HL-60/S4 (cell line): ENCODE results near the gene SCARF1.

Experiments
- in situ Hi-C: fragments of 300-500 bp; cut with MboI; formaldehyde crosslinking; loops from 2 replicates; pipeline ENCODE4 v1.14.3; 2022; ENCODE audit warnings: low sequenced_read_pairs

SCARF1 gene

GRCh38 chr17:1648173-1648962 is 2.8 kb upstream of the SCARF1 start:
- in situ Hi-C loops: no loop called here

DNA sequence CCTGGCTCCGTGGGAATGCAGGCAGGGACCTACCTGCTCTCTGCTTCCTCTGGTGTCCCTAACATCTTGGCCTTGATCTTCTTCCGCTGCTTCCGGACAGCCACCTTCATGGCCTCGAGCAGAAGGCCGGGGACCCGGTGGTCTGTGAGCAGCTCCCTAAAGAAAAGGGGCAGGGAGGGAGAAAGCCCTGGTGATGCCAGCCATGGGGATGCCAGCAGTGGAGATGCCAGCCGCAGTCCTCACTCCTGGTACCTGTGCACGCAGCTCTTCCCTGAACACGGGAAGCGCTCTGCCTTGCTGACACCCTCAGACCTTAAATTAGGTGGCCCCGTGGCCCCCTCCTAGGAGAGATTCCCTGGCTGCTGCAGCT is 2.3 kb upstream of the SCARF1 start:
- in situ Hi-C loops: no loop called here

DNA sequence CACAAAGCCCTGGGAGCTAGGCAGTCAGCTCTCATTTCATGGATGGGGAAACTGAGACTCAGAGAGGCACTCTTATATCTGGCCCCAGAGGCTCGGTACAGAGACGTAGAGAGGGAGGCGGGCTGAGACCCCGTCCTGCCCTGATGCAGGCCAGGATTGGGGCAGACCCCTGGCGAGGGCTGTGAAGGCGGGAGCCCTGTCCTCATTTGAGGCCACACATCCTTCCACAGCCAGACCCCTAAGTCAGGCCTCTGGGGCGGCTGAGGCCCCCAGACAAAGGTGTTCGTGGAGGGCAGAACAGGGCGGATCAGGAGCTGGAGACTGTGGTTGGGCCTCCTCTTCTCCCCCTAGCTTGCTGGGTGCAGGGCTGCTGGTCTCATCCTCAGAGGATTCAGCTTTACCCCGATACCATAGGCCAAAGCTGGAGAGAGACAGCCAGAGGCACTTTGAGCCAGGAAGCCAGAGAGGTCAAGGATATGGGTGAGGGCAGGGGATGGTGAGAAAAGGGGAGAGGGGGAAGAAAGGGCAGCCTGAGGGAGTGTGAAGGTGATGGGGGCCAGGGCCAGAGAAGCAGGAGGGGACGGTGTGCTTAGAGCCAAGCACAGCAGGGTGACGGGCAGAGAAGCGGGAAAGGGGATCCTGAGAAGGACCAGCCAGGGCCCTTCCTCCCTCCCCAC is 805 bp upstream of the SCARF1 start:
- in situ Hi-C loops: no loop called here

GRCh38 chr17:1644493-1645206 is 882 bp downstream of the SCARF1 start:
- in situ Hi-C loops: no loop called here

DNA sequence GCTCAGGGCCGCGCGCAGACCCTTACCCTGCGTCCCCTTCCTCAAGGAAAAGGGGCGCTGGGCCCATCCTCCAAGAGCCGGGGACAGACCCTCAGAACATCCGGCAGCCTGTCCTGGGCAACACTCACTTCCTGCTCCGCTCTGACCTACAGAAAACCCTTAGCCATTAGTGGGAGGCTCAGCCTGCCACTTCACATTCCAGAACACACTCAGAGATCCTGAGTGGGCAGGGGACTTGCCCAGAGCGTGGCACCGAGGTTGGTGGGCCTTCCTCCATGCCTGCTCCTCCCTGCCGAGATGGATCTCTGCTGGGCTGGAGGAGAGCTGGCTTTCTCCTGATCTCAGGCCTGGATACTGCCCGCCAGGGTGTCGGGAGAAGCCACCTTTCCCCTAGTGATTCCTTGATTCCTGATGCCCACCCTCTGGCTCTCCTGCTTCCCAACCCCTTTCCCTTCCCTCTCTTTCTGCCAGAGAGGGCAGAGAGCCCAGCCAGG is 1.5 kb downstream of the SCARF1 start:
- in situ Hi-C loops: no loop called here

DNA sequence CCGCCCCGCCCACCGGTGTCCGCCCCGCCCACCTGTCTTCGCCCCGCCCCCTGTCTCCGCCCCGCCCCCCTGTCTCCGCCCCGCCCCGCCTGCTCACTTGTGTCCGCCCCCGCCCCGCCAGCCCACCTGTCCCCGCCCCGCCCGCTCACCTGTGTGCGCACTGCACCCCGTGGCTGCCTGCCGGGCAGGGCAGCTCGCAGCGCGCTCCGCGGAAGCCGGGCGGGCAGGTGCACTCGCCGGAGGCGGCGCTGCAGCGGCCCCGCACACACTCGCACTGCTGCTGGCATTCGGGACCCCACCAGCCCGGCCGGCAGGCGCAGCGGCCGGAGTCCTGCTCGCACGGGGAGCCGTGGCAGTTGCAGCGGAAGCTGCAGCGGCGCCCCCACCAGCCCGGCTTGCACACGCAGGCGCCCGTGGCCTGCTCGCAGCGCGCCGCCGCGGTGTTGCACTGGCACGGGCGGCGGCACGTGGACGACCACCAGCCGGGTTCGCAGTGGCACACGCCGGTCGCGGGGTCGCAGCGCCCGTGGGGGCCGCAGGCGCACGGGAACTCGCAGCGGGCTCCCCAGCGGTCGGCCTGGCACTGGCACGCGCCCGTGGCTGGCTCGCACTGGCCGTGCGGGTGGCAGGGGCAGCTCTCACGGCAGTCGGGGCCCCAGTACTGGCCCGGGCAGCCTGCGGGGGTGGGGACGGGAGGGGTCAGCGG is 2.1 kb downstream of the SCARF1 start:
- in situ Hi-C loops: no loop called here

GRCh38 chr17:1641065-1641403 is 4.5 kb downstream of the SCARF1 start:
- in situ Hi-C loops: no loop called here

GRCh38 chr17:1640329-1641064 is 5.0 kb downstream of the SCARF1 start:
- in situ Hi-C loops: no loop called here

DNA sequence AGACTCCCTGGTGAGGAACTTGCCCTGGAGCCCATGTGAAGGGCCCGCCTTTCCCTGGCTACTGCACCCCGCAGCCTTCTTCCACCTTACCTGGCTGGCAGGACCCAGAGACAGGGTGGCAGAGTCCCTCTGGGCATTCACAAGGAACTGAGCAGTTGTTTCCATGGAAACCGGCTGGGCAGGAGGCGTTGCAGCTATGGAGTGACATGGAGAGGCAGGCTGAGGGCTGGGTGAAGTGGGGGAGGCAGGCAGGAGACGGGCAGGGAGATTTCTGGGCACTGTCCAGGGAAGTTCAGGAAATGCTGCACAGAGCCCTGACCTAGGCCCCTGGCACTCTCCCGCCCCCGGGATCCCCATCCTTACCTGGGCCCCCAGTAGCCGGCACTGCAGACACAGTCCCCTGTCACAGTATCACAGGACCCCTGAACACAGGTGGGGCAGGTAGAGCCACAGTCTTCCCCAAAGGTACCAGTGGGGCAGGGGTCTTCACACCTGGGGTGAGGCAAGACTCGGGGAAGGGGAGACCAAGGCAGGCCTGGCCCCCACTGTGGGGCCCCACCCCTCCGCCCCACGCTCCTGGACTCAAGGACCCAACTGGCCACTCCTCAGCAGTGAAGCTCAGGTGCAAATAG is 5.9 kb downstream of the SCARF1 start:
- in situ Hi-C loops: loop anchor here (10.0 kb wide), 1 partner anchor 65 kb away; no protein-coding TSS in a partner anchor

DNA sequence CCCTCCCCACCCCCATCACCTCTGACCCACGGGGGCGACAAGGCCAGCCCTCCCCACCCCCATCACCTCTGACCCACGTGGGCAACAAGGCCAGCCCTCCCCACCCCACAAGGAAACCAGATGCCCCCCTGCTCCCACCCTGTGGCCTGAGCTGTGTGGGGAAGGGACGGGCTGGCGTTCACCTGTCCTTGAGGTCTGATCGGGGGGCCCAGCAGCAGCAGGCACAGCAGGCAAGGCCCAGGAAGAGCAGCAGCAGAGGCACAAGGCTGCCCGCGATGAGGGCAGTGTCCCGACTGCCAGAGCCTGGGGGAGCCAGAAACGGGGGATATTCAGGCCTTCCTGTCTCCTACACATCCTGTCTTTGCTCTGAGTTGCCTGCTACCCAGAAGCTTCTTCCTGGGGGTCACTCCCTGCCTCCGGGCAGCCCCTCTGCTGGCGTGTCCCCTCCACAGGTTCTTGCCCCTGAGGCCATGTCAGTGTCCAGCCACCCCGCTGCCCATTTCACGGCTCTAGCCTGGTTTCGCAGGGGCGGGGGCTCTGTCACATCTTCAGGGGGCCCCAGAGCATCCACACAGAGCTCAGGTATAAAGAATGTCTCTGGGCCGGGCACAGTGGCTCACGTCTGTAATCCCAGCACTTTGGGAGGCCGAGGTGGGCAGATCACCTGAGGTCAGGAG is 6.8 kb downstream of the SCARF1 start:
- in situ Hi-C loops: loop anchor here (10.0 kb wide), 1 partner anchor 64 kb away; no protein-coding TSS in a partner anchor

DNA sequence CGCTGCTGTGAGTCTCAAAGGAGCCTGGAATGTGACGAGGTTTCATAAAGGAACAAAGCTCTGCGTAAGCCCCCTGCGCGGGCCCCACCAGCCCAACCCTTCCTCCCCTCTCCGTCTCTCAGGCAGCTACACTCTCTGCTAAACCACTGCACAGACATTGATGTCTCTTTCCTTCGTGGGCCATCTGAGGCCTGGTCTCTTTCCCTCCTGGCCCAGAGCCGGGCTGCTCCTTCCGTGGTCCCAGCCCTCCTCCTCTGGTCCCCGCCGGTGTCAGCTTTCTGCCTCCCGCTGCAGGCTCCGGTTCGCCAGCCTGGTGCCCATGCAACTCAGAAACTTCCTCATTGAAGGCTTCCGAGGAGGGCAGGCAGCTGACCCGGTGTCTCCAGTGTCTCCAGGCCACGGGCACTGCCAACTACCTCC is 7.4 kb downstream of the SCARF1 start:
- in situ Hi-C loops: loop anchor here (10.0 kb wide), 1 partner anchor 63 kb away; no protein-coding TSS in a partner anchor

- in situ Hi-C loops: loop anchor here (10.0 kb wide), 1 partner anchor 62 kb away; no protein-coding TSS in a partner anchor
Observed at GRCh38 chr17:1636732-1637285, 8.7 kb downstream of the SCARF1 start.

DNA sequence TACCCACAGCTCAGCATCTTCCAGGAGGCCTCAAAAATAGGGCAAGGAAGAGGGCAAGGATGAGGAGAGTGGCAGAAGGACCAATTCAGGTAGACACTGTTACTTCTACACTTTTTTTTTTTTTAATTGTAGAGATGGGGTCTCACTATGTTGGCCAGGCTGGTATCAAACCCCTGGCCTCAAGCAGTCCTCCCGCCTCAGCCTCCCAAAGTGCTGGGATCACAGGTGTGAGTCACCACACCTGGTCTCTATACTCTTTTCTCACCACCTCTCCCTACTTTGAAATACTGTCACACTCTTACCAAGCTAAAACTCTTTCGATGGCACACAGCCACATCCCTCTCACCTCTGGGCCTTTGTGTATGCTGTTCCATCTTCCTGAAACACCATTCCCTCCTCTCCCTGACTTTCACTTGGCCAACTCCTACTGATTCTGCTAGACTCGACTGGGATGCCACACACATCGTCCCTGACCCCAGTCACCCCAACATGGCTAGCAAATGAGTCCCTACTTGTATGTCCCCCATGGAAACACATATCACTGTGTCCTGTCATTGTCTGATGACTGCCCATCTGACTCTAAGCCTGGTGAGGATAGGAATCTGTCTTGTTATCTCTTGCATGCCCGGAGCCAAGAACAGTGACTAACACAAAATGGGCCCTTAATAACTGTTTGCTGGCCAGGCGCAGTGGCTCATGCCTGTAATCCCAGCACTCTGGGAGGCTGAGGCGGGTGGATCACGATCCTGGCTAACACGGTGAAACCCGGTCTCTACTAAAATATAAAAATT is 9.7 kb downstream of the SCARF1 start:
- in situ Hi-C loops: loop anchor here (10.0 kb wide), 1 partner anchor 61 kb away; no protein-coding TSS in a partner anchor

GRCh38 chr17:1634841-1635650 is 10.5 kb downstream of the SCARF1 start:
- in situ Hi-C loops: loop anchor here (10.0 kb wide), 1 partner anchor 60 kb away; no protein-coding TSS in a partner anchor

GRCh38 chr17:1630662-1631061 is 14.9 kb downstream of the SCARF1 start:
- in situ Hi-C loops: loop anchor here (10.0 kb wide), 1 partner anchor 56 kb away; no protein-coding TSS in a partner anchor

- in situ Hi-C loops: loop anchor here (10.0 kb wide), 1 partner anchor 55 kb away; no protein-coding TSS in a partner anchor
Observed at GRCh38 chr17:1629504-1630310, 15.8 kb downstream of the SCARF1 start.
